Stimulated activated CD4-positive, alpha-beta T cell treated with anti-CD3 and anti-CD28 coated beads, Interleukin-2, amount 100 ng/mL, for 24 hours (primary cell): Measurements from ENCODE around the gene GPR157.

Source experiments
- DNase-seq, 2 donors: peaks; one replicate each; pipeline ENCODE4 v3.0.0-alpha.2; 2020

GPR157 gene

DNA sequence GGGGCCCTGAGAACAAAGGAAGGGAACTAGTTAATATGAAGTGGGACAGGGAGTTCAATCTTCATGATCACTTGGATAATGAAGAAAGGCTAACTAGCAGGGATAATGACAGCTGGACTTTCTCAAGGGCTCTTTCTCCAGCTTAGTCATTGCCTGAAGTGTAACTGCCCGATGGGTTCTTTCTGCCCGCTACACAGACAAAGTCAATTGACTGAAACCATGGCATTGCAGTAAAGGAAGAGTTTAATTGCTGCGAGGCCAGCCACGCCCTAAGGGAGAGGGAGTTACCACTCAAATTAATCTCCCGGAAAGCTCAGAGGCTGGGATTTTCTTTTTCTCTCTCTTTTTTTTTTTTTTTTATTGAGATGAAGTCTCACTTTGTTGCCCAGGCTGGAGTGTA is 42.9 kb downstream of the GPR157 start:
- no peak for DNase-seq

DNA sequence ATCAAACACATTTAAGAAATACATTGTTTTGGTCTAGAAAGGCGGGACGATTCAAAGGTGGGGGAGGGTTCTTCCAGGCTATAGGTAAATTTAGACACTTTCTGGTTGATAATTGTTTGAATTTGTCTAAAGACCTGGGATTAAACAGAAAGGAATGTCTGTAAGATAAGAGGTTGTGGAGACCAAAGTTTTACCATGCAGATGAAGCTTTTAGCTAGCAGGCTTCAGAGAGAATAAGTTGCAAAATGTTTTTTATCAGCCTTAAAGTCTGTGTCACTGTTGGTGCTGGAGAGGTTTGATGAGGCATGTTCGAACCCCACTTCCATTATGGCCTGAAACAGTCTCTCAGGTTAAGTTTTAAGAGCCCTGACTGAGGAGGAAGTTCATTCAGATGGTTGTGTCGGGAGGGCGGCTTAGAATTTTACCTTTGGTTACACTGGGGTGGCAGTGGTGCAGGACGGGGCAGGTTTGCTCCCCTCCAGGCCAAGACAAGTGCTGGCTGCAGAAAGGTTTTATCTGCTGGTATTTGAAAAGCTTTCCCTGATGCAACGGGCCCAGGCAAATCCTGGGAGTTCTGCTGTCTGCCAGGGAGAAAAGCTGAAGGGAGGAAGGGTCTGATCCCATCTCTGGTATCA is 43.5 kb downstream of the GPR157 start:
- DNase-seq: no peak

- no peak for DNase-seq
Measured at GRCh38 chr1:9084906-9085305, 44.0 kb downstream of the GPR157 start.

GRCh38 chr1:9081473-9081872 is 47.4 kb downstream of the GPR157 start:
- DNase-seq: no peak

- no peak for DNase-seq
Measured at GRCh38 chr1:9080705-9081291, 48.1 kb downstream of the GPR157 start.

DNA sequence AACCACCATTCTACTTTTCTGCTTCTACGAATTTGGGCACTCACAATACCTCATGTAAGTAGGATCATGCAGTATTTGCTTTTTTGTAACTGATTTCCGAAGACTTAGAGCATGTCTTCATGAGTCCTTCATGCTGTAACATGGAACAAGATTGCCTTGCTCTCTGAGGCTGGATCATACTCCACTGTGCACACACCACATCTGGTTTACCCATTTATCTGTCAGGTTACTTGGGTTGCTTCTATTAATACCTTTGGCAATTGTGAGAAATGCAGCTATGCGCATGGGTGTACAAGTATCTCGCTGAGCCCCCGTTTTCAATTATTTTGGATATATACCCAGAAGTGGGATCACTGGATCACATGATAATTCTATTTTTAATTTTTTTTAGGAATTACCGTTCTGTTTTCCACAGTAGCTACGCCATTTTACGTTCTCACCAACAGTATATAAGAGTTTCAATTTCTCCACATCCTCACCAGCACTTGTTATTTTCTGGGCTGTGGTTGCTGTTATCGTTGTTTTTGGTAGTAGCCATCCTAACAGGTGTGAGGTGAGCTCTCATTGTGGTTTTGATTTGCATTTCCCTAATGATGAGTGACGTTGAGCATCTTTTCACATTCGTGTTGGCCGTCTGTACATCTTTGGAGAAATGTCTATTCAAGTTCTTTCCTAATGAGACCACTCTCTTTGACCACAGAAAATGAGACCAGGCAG is 48.8 kb downstream of the GPR157 start:
- DNase-seq: no peak

- no peak for DNase-seq
Measured at GRCh38 chr1:9078752-9079500, 50.0 kb downstream of the GPR157 start.

DNA sequence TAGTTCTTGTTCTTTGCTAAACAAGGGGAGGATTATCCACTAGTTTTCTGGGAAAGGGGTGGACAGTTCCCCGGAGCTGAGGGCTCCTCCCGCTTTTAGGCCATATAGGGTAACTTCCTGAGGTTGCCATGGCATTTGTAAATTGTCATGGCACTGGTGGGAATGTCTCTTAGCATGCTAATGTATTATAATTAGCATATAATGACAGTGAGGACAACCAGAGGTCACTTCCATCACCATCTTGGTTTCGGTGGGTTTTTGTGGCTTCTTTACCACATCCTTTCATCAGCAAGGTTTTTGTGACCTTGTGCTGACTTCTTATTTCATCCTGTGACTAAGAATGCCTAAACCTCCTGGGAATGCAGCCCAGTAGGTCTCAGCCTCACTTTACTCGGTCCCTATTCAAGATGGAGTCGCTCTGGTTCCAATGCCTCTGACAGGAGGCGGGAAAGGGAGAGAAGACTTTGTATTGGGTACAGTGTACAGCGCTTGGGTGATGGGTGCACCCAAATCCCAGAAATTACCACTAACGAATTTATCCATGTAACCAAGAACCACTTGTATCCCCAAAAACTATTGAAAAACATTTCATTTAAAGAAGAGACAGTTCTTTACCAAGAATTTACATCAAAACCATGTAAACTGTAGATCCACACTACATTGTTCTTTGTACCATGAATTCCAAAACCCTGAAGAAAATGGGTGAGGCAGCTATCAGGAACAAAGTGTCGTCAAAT is 50.7 kb downstream of the GPR157 start:
- DNase-seq: no peak

- DNase-seq: no peak
Measured at GRCh38 chr1:9075022-9075421, 53.9 kb downstream of the GPR157 start.

- DNase-seq: no peak
Measured at GRCh38 chr1:9073143-9073542, 55.8 kb downstream of the GPR157 start.

- DNase-seq: no peak
Measured at GRCh38 chr1:9071554-9072235, 57.2 kb downstream of the GPR157 start.

GRCh38 chr1:9070486-9070885 is 58.4 kb downstream of the GPR157 start:
- DNase-seq: no peak

- DNase-seq: no peak
Measured at GRCh38 chr1:9069326-9070100, 59.4 kb downstream of the GPR157 start, which contains the start of gene SLC2A5. SLC2A5 (minus strand) TSS chr1:9069635; CDS start chr1:9069536, 99 bp downstream.

- no peak for DNase-seq
Measured at GRCh38 chr1:9068981-9069325, 59.9 kb downstream of the GPR157 start.

- no peak for DNase-seq
Measured at GRCh38 chr1:9066945-9067807, 61.7 kb downstream of the GPR157 start.

DNA sequence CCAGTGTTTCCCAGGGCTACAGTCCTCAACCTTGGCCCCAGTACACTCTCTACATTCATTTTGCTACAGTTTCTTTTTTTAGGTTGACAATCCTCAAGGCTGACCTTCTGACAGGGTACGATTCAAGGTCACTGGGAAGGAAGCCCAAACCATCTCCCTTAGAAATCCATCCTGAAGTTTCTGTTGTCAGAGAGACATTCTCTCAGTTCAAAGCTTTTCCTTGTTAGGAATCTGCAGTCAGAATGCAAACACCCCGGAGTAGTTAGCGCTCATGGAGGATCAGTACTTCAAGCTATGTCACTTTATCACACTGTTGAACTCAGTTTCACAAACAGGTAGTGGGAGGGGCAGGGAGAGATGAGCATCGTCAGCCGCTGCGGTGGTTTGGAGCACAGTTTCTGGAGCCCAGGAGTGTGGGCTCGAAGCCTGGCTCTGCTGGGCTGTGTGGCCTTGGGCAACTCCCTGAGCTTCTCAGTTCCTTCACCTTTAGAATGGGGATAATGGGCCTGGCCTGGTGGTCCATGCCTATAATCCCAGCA is 63.6 kb downstream of the GPR157 start:
- DNase-seq: no peak

GRCh38 chr1:9062846-9063245 is 66.1 kb downstream of the GPR157 start:
- DNase-seq: no peak

DNA sequence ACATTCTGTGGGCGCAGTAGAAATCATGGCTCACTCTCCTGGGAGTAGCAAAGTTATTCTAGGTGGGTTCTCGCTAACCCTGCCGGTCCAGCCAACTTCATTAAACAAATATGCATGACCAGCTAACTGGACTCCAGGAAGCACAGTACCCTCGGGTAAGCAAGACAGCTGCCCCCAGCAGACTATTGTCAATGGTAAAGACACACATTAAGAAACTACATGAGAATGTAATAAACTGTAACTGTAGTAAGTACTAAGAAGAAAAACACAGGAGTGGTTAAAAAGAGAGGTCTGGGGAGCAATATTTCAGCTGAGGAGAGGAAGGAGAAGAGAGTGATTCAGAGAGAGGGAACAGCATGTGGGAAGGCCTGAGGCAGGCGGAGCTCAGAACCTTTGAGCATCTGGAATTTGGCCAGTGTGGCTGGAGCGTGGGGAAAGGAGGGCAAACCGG is 66.9 kb downstream of the GPR157 start:
- no peak for DNase-seq

DNA sequence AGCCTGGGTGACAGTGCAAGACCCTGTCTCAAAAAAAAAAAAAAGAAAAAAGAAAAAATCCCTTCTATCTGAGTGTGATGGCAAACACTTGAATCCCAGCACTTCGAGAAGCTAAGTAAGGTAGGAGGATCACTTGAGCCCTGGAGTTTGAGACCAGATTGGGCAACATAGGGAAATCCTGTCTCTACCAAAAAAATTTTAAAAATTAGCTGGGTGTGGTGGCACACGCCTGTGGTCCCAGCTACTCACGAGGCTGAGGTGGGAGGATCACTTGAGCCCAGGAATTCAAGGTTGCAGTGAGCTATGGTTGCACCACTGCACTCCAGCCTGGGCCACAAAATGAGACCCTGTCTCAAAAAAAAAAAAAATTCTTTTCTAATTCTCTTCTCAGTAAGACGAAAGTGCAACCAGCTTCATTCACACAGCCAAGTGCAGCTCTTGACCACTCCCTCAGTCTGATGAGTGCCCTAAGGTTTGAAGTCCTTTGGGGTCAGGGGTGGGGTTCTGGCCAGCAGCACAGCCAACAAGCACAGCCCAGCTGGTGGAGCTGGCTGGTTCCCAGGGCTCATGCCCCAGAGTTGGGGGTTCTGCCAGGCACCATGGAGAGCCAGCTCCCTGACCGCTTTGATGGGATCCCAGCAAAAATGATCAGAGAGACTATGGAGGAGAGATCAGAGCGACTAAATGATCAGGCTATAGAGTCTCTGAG is 67.5 kb downstream of the GPR157 start:
- DNase-seq: no peak
